ENCODE data around the gene NR1H4. TPM values are rescaled to one million over a fixed set of nuclear protein-coding genes. Genes with fewer than 3 reads are reported as not detected.

Gene NR1H4
- total and polyA plus RNA-seq, 4 donors, result 0.06 to 1.3 TPM; not detected in 2

- 77 to 79% methylated on average over 4 of the region's 4 CpGs for WGBS, 2 donors
- ATAC-seq (ENCODE audit: insufficient read depth, low FRiP score), result no peak
These were observed 137.2 kb downstream of the NR1H4 start for GRCh38 chr12:100610666-100611430.

GRCh38 chr12:100612606-100613005, 138.9 kb downstream of the NR1H4 start:
- peaks cover 0 to 3% (median 0%) of the 10 kb centered on the region in 4 donors for H3K36me3 ChIP-seq (ENCODE audit: control insufficient read depth in 4 of 4, insufficient read depth in 4 of 4, low read length in 4 of 4)
- TF ChIP-seq CTCF (IDR thresholded peaks at IDR 0.05; ENCODE audit: control extremely low read depth, extremely low read depth), result no peak
- DNase-seq, result no peak
- ATAC-seq (ENCODE audit: insufficient read depth, low FRiP score), result no peak
- no peak overlapping the region for H3K4me3 ChIP-seq
- H3K27ac ChIP-seq (ENCODE audit: low read depth in 1 of 2, low read length in 1 of 2), result no peak overlapping the region
- 97 to 98% methylated on average over 3 of the region's 3 CpGs for WGBS, 2 donors
- H3K4me1 ChIP-seq (ENCODE audit: control insufficient read depth in 5 of 5, insufficient read depth in 5 of 5, low read length in 5 of 5), result peaks cover 0 to 3% (median 0%) of the 10 kb centered on the region in 5 donors
- no peak overlapping the region for H3K9ac ChIP-seq (ENCODE audit: insufficient read depth in 1 of 2, low read length in 2 of 2)
- peaks cover 0 to 4% (median 0%) of the 10 kb centered on the region in 3 donors for H3K27me3 ChIP-seq (ENCODE audit: control insufficient read depth in 3 of 3, insufficient read depth in 3 of 3, low read length in 2 of 3)
- no peaks in the 10 kb centered on the region for H3K9me3 ChIP-seq (ENCODE audit: control insufficient read depth in 4 of 4, insufficient read depth in 3 of 4, low read length in 3 of 4)

More at GRCh38 chr12:100610666-100611430, 137.2 kb downstream of the NR1H4 start:
- H3K4me3 ChIP-seq, result no peak overlapping the region
- peaks cover 0 to 3% (median 0%) of the 10 kb centered on the region in 5 donors for H3K4me1 ChIP-seq (ENCODE audit: control insufficient read depth in 5 of 5, insufficient read depth in 5 of 5, low read length in 5 of 5)
- H3K9me3 ChIP-seq (ENCODE audit: control insufficient read depth in 4 of 4, insufficient read depth in 3 of 4, low read length in 3 of 4), result no peaks in the 10 kb centered on the region
- TF ChIP-seq CTCF (IDR thresholded peaks at IDR 0.05; ENCODE audit: control extremely low read depth, extremely low read depth), result no peak
- peaks cover 0 to 8% (median 0%) of the 10 kb centered on the region in 3 donors for H3K27me3 ChIP-seq (ENCODE audit: control insufficient read depth in 3 of 3, insufficient read depth in 3 of 3, low read length in 2 of 3)
- H3K36me3 ChIP-seq (ENCODE audit: control insufficient read depth in 4 of 4, insufficient read depth in 4 of 4, low read length in 4 of 4), result peaks cover 0 to 3% (median 0%) of the 10 kb centered on the region in 4 donors
- no peak overlapping the region for H3K9ac ChIP-seq (ENCODE audit: insufficient read depth in 1 of 2, low read length in 2 of 2)
- H3K27ac ChIP-seq (ENCODE audit: low read depth in 1 of 2, low read length in 1 of 2), result no peak overlapping the region
- DNase-seq, result no peak

Small RNA genes lying within 50 kb of the gene (small RNA-seq; reads per million reads assigned to genes)
- gene AC010200.2 (ENCODE audit: low replicate concordance), result not detected

Other genes starting within 250 kb of the NR1H4 start
- gene DEPDC4, start 206.8 kb upstream of the NR1H4 start, total RNA-seq, result 1 to 10 TPM; 1.6 to 6.2 TPM
- under 1 TPM; 0.54 to 0.77 TPM for gene DEPDC4, start 206.8 kb upstream of the NR1H4 start, polyA plus RNA-seq
- 100 to 1,000 TPM in 1 of 2 donors, 10 to 100 TPM in 1; 34.2 to 148 TPM for gene SCYL2, start 206.7 kb upstream of the NR1H4 start, total RNA-seq
- gene SCYL2, start 206.7 kb upstream of the NR1H4 start, polyA plus RNA-seq, result 10 to 100 TPM; 13.9 to 15.6 TPM
- gene SLC17A8, start 116.8 kb upstream of the NR1H4 start, total RNA-seq, result 10 to 100 TPM in 1 of 2 donors, under 1 TPM in 1; 0.43 to 14.8 TPM
- gene SLC17A8, start 116.8 kb upstream of the NR1H4 start, polyA plus RNA-seq, result under 1 TPM; 0.02 to 0.06 TPM
- gene GAS2L3, start 99.8 kb downstream of the NR1H4 start, total RNA-seq, result 10 to 100 TPM; 10.7 to 15.6 TPM
- gene GAS2L3, start 99.8 kb downstream of the NR1H4 start, polyA plus RNA-seq, result 1 to 10 TPM; 1.7 to 3.4 TPM

Measured in lung (tissue), 13 donors.